Measurements from ENCODE around the gene CHAD. TPM values are rescaled to one million over a fixed set of nuclear protein-coding genes. Genes with fewer than 3 reads are reported as not detected.
A peak's percentile ranks its signal among the peaks of the same experiment; 100 is the strongest.

Gene CHAD
- total and polyA plus RNA-seq, 2 of the 13 experiments (the other 11 are each of a cell fraction or from before 2014, with no cell fraction given): 1.4 TPM; not detected in 1

DNA sequence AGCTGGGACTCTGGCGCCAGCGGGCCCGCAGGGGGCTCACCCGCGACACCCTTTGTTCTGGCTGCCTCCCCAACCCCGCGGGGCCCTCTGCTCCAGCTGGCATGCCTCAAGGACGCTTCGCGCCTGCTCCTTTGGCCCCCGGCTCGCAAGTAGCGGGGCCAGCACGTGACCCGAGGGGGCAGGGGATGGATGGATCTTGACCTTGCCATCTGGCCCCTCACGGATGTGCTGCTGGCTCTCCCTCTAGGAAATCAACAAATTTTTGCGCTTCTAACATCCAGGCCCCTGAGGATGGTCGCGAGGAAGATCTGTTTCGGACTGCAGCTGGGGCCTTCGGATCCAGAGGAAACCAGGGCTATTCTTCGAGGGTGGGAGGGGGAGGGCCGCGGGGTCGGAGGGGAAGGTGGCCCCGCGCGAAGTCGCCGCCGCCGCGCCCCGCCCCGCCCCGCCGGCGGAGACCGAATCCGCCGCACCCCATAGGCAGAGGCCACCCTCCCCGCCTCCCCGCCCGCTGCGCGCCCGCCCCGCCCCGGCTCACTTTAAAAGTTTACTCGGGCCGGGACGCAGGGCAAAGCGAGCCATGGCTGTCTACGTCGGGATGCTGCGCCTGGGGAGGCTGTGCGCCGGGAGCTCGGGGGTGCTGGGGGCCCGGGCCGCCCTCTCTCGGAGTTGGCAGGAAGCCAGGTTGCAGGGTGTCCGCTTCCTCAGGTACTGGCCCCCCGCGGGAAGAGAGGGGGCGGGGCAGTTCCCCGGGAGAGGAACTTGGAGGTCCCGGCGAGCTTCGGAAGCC, 42.8 kb downstream of the CHAD start, which contains the start of gene ACSF2 (continued):
- TF ChIP-seq, protein P1, sequence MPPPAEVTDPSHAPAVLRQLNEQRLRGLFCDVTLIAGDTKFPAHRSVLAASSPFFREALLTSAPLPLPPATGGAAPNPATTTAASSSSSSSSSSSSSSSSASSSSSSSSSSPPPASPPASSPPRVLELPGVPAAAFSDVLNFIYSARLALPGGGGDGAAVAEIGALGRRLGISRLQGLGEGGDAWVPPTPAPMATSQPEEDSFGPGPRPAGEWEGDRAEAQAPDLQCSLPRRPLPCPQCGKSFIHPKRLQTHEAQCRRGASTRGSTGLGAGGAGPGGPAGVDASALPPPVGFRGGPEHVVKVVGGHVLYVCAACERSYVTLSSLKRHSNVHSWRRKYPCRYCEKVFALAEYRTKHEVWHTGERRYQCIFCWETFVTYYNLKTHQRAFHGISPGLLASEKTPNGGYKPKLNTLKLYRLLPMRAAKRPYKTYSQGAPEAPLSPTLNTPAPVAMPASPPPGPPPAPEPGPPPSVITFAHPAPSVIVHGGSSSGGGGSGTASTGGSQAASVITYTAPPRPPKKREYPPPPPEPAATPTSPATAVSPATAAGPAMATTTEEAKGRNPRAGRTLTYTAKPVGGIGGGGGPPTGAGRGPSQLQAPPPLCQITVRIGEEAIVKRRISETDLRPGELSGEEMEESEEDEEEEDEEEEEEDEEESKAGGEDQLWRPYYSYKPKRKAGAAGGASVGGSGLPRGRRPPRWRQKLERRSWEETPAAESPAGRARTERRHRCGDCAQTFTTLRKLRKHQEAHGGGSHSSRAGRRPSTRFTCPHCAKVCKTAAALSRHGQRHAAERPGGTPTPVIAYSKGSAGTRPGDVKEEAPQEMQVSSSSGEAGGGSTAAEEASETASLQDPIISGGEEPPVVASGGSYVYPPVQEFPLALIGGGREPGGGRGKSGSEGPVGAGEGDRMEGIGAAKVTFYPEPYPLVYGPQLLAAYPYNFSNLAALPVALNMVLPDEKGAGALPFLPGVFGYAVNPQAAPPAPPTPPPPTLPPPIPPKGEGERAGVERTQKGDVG (CRISPR knock-in tag; IDR thresholded peaks at IDR 0.05; ENCODE audit: borderline replicate concordance): no peak
- TF ChIP-seq NR2F1 (CRISPR knock-in tag; IDR thresholded peaks at IDR 0.05): no peak; a peak in 1 of 4 replicates
- TF ChIP-seq, protein P2, sequence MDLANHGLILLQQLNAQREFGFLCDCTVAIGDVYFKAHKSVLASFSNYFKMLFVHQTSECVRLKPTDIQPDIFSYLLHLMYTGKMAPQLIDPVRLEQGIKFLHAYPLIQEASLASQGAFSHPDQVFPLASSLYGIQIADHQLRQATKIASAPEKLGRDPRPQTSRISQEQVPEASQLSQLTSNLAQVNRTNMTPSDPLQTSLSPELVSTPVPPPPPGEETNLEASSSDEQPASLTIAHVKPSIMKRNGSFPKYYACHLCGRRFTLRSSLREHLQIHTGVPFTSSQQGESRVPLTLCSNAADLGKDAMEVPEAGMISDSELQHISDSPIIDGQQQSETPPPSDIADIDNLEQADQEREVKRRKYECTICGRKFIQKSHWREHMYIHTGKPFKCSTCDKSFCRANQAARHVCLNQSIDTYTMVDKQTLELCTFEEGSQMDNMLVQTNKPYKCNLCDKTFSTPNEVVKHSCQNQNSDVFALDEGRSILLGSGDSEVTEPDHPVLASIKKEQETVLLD (CRISPR knock-in tag; IDR thresholded peaks at IDR 0.05; ENCODE audit: low read depth): peak; percentile 71
- TF ChIP-seq ZNF563 (CRISPR knock-in tag; IDR thresholded peaks at IDR 0.05): peak; percentile 72; the same call in 1 of the 2 replicates
- no peak for TF ChIP-seq ZSCAN30 (CRISPR knock-in tag; IDR thresholded peaks at IDR 0.05)
- TF ChIP-seq, protein P3, sequence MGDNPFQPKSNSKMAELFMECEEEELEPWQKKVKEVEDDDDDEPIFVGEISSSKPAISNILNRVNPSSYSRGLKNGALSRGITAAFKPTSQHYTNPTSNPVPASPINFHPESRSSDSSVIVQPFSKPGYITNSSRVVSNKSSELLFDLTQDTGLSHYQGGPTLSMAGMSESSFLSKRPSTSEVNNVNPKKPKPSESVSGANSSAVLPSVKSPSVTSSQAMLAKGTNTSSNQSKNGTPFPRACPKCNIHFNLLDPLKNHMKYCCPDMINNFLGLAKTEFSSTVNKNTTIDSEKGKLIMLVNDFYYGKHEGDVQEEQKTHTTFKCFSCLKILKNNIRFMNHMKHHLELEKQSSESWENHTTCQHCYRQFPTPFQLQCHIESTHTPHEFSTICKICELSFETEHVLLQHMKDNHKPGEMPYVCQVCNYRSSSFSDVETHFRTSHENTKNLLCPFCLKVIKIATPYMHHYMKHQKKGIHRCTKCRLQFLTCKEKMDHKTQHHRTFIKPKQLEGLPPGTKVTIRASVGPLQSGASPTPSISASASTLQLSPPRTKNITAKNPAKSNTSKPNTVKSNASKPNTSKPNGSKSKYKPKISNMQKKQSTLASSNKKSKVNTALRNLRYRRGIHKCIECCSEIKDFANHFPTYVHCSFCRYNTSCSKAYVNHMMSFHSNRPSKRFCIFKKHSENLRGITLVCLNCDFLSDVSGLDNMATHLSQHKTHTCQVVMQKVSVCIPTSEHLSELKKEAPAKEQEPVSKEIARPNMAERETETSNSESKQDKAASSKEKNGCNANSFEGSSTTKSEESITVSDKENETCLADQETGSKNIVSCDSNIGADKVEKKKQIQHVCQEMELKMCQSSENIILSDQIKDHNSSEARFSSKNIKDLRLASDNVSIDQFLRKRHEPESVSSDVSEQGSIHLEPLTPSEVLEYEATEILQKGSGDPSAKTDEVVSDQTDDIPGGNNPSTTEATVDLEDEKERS (CRISPR knock-in tag; IDR thresholded peaks at IDR 0.05): no peak
- TF ChIP-seq, protein P4, sequence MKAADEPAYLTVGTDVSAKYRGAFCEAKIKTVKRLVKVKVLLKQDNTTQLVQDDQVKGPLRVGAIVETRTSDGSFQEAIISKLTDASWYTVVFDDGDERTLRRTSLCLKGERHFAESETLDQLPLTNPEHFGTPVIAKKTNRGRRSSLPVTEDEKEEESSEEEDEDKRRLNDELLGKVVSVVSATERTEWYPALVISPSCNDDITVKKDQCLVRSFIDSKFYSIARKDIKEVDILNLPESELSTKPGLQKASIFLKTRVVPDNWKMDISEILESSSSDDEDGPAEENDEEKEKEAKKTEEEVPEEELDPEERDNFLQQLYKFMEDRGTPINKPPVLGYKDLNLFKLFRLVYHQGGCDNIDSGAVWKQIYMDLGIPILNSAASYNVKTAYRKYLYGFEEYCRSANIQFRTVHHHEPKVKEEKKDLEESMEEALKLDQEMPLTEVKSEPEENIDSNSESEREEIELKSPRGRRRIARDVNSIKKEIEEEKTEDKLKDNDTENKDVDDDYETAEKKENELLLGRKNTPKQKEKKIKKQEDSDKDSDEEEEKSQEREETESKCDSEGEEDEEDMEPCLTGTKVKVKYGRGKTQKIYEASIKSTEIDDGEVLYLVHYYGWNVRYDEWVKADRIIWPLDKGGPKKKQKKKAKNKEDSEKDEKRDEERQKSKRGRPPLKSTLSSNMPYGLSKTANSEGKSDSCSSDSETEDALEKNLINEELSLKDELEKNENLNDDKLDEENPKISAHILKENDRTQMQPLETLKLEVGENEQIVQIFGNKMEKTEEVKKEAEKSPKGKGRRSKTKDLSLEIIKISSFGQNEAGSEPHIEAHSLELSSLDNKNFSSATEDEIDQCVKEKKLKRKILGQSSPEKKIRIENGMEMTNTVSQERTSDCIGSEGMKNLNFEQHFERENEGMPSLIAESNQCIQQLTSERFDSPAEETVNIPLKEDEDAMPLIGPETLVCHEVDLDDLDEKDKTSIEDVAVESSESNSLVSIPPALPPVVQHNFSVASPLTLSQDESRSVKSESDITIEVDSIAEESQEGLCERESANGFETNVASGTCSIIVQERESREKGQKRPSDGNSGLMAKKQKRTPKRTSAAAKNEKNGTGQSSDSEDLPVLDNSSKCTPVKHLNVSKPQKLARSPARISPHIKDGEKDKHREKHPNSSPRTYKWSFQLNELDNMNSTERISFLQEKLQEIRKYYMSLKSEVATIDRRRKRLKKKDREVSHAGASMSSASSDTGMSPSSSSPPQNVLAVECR (CRISPR knock-in tag; IDR thresholded peaks at IDR 0.05; ENCODE audit: borderline replicate concordance): peak; percentile 34; the same call in 1 of the 2 replicates
- TF ChIP-seq SRSF4 (IDR thresholded peaks at IDR 0.05; ENCODE audit: low read depth, low read length, poor library complexity, severe bottlenecking): no peak
- TF ChIP-seq, protein P5, sequence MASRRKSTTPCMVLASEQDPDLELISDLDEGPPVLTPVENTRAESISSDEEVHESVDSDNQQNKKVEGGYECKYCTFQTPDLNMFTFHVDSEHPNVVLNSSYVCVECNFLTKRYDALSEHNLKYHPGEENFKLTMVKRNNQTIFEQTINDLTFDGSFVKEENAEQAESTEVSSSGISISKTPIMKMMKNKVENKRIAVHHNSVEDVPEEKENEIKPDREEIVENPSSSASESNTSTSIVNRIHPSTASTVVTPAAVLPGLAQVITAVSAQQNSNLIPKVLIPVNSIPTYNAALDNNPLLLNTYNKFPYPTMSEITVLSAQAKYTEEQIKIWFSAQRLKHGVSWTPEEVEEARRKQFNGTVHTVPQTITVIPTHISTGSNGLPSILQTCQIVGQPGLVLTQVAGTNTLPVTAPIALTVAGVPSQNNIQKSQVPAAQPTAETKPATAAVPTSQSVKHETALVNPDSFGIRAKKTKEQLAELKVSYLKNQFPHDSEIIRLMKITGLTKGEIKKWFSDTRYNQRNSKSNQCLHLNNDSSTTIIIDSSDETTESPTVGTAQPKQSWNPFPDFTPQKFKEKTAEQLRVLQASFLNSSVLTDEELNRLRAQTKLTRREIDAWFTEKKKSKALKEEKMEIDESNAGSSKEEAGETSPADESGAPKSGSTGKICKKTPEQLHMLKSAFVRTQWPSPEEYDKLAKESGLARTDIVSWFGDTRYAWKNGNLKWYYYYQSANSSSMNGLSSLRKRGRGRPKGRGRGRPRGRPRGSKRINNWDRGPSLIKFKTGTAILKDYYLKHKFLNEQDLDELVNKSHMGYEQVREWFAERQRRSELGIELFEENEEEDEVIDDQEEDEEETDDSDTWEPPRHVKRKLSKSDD (CRISPR knock-in tag; IDR thresholded peaks at IDR 0.05; ENCODE audit: low read depth): 0 out of 2 replicates have a peak, but pooled peaks have one; percentile 63
- TF ChIP-seq ZNF567 (CRISPR knock-in tag; IDR thresholded peaks at IDR 0.05; ENCODE audit: borderline replicate concordance): no peak
- no peak for TF ChIP-seq ZNF788 (CRISPR knock-in tag; IDR thresholded peaks at IDR 0.05; ENCODE audit: borderline replicate concordance)
